ENCODE measurements around the gene RAI1. TPM values are rescaled to one million over a fixed set of nuclear protein-coding genes. Genes with fewer than 3 reads are reported as not detected.
A peak's percentile ranks its signal among the peaks of the same experiment; 100 is the strongest.

The RAI1 gene
- total RNA-seq, 2 donors from 2014 or later = 15.8 to 31.0 TPM

DNA sequence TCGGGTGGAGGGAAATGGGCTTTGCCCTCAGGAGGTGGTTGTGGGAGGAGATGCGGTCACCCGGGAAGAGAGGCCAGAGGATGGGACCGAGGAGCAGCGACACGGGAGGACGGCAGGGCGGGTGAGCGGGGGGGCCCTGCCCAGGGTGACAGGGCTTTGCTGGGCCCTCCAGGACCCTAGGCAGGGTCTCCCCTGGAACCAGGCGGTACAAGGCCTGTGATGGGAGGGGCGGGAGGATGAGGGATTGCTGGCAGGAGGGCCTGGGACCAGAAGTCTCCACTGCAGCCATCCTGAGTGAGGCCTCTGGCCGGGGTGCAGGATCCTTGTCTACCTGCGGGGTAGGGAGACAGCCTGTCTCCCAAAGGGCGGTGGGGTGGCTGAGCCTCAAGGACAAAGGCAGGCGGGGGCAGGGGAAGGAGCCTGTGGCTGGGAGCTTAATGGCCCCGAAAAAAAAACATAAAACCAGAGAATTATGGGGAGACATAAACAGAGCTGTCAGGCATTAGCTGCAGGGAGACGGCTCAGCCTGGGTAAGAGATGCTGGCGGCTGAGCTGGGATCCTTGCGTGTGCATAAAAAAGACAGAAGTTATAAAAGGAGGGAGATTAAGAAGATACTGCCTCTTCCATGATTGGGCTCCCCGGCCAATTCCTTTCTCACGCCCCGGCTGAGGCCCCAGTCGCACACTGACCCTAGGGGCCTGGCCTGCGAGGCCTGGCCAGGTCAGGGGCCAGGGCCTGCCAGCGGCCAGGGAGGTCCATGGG lies 88.8 kb downstream of the RAI1 start:
- H3K4me3 Mint-ChIP-seq = no peak overlapping the region
- no peak for DNase-seq (ENCODE audit: low spot score)
- no peak overlapping the region for H3K27ac Mint-ChIP-seq
- H3K4me1 Mint-ChIP-seq (ENCODE audit: low read depth in 2 of 2) = peaks cover 8 to 45% of the 10 kb centered on the region in 2 donors
- no peak for ATAC-seq
- no peaks in the 10 kb centered on the region for H3K27me3 Mint-ChIP-seq
- H3K9me3 Mint-ChIP-seq = no peaks in the 10 kb centered on the region
- no peaks in the 10 kb centered on the region for H3K36me3 Mint-ChIP-seq

DNA sequence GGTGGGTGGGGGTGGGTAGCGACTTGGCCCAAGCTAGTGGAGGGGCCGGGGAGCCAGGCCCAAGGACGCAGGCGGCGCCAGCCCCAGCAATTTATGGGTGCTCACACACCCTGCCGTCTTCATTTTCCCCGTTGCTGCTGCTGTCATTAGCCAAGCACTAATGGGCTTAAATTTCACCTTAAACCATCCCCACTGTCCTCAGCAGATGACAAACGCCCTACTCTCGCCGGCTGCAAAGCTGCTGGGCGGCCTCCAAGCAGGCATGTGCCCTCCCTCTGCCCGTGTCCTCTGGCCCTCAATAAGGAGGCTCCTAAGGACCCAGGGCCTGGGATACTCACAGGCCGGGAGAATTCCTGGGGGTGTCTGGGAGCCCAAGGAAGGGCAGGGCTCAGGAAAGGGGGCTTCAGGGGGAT lies 89.4 kb downstream of the RAI1 start:
- Mint-ChIP-seq H3K36me3 (no peaks in the 10 kb centered on the region), H3K4me1 (ENCODE audit: low read depth in 2 of 2) (peaks cover 8 to 39% of the 10 kb centered on the region in 2 donors), H3K9me3 (no peaks in the 10 kb centered on the region), H3K4me3 (no peak overlapping the region), H3K27ac (no peak overlapping the region), H3K27me3 (no peaks in the 10 kb centered on the region)
- ATAC-seq (no peak), DNase-seq (ENCODE audit: low spot score) (no peak)

DNA sequence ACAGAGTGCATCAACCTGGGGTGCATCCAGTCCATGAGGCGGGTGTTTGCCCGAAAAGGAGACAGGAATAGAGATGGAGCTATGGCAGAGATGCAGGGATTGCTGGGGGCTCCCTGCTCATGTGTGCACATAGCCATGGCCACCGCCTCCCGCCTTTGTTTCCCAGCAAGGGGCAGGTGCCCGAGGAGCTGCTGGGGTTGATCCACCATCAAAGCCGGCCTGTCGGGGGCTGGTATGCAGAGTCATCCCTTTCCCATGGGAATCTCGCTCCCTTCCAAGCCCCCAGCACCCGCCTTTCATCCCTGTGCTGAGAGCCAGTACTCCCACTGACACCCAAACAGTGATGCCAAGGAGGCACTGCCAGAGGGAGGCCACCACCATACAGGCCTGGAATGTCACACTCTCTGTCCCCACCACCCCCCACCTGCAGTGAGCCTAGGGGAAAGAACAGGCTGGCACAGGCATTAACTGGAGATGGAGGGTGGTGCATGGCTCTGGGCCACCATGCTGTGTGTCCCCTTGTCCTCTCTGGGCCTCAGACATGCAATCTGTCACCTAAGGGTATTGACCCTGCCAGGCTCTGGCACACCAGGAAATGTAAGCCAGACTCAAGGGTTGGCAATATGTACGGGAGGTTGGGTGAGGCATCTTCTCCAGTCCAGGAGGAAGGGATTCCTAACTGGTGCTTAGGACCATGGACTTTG lies 90.4 kb downstream of the RAI1 start:
- no peaks in the 10 kb centered on the region for H3K36me3 Mint-ChIP-seq
- DNase-seq (ENCODE audit: low spot score) (no peak), ATAC-seq (no peak)
- H3K4me1 Mint-ChIP-seq (ENCODE audit: low read depth in 2 of 2) = peaks cover 8 to 30% of the 10 kb centered on the region in 2 donors
- no peak overlapping the region for H3K4me3 Mint-ChIP-seq
- no peak overlapping the region for H3K27ac Mint-ChIP-seq
- no peaks in the 10 kb centered on the region for H3K27me3 Mint-ChIP-seq
- H3K9me3 Mint-ChIP-seq = no peaks in the 10 kb centered on the region

DNA sequence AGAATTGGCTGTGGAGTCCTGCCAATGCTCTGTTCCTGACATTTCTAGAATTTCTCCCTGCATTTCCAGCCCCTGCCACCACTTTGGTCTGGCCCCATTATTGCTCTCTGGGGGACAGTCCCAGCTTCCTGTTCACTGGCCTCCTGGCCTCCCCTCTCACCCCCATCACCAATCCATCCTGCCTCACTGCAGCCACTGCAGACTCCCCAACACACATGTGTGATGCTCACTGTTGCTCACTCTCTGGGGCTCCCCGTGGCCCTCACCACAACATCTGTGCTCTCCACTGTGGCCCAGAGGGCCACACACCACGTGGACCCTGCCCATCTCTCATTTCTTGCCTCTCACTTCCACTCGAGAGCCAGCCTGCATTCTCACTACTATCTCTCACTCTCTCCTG lies 91.0 kb downstream of the RAI1 start:
- no peak for ATAC-seq
- Mint-ChIP-seq H3K36me3 (no peaks in the 10 kb centered on the region), H3K27ac (no peak overlapping the region)

DNA sequence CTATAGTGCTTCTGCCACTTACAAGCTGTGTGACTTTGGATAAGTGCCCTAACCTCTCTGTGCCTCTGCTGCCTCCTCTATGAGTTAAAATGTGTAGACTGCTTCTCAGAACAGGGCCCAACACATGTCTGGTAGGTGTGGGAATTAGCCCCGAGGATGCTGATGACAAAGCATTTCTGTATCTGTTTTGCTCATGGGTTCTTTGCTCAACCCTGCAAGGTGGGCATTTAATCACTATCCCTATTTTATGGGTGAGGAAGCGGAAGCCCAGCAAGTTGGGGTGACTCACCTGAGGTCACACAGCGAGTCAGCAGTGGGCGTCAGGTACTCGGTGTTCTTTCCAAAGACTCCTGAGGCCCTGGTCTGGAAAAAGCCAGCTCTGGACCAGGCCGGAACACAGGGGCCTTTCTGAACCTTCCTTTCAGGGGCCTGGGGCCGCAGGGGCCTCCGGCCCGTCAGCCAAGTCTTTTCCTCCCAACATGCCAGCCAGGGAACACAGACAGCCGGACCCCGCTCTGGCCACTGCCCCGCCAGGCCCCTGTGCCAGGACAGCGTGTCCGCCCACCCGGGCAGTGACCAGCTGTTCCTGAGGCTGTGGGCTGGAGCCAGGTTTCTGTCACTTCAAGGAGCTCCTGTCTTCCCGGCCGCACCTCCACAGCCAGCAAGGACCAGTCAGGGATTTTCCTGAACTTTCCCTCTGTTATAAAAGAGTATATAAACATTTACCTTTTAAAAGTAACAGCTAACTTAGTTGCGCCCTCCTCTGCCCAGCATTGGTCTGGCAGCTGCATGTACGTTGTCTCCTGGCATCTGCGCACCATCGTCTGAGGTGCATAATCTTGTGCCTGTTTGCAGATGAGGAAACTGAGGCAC lies 93.0 kb downstream of the RAI1 start:
- Mint-ChIP-seq H3K9me3 (no peaks in the 10 kb centered on the region), H3K27me3 (no peaks in the 10 kb centered on the region), H3K27ac (no peak overlapping the region), H3K36me3 (no peaks in the 10 kb centered on the region), H3K4me3 (no peak overlapping the region), H3K4me1 (ENCODE audit: low read depth in 2 of 2) (peaks cover 8 to 14% of the 10 kb centered on the region in 2 donors)
- DNase-seq (ENCODE audit: low spot score) = no peak
- ATAC-seq = no peak

More for the DNA sequence above, 91.0 kb downstream of the RAI1 start:
- H3K9me3 Mint-ChIP-seq = no peaks in the 10 kb centered on the region
- no peaks in the 10 kb centered on the region for H3K27me3 Mint-ChIP-seq
- no peak overlapping the region for H3K4me3 Mint-ChIP-seq
- peaks cover 8 to 25% of the 10 kb centered on the region in 2 donors for H3K4me1 Mint-ChIP-seq (ENCODE audit: low read depth in 2 of 2)
- no peak for DNase-seq (ENCODE audit: low spot score)

DNA sequence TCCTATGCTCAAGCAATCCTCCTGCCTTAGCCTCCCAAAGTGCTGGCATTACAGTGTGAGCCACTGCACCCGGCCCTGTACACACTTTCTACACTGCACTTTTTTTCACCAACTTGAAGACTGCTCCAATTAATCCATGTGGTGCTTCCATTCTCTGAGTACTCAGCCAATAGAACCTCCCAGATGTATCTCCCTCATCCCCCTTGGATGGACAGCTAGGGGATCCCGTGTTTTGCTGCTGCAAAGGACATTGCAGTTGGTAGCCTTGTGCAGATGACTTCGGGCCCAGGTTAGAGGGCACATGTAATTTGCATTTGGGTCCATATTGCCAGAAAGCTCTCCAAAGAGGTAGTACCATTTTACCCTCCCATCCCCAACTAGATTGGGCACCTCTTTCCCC lies 95.6 kb downstream of the RAI1 start:
- Mint-ChIP-seq H3K4me1 (ENCODE audit: low read depth in 2 of 2) (peaks cover 12% of the 10 kb centered on the region in 2 donors), H3K9me3 (no peaks in the 10 kb centered on the region), H3K4me3 (no peak overlapping the region), H3K36me3 (no peaks in the 10 kb centered on the region), H3K27ac (no peak overlapping the region), H3K27me3 (peaks cover 0 to 3% of the 10 kb centered on the region in 2 donors)
- ATAC-seq (no peak), DNase-seq (ENCODE audit: low spot score) (no peak)

DNA sequence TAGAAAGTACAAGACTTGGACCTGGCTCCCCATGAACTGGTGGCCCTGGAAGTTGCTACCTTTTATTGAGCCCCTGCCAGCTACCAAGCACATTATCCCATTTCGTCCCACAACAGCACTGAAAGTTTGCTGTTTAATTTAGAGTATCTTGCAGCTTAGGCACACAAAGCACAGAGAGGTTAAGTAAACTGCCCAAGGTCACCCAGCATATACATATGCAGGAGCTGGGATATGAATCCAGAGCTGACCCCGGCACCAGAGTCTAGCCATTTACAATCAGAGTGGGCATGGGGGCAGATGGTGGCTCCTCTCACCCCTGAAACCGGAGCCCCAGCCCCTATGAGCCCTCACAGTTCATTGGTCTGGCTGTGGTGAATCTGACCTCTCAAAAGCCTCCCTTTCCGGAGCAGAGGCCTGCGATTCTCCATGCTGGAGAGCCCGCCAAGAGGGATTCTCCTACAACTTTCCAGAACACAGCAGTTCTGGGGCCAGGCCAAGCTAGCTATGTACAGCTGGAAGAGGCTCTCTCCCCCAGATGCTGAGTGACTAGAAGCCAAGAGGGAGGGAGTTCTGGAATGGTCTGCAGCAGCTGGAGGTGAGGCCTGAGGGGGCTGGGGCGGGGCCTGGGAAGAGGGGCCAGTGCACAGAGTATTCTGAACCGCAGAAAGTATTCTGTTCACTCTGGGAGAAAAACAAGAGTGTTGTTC lies 97.2 kb downstream of the RAI1 start:
- no peaks in the 10 kb centered on the region for H3K9me3 Mint-ChIP-seq
- no peak overlapping the region for H3K27ac Mint-ChIP-seq
- ATAC-seq (no peak), DNase-seq (ENCODE audit: low spot score) (no peak)
- H3K27me3 Mint-ChIP-seq = peaks cover 0 to 3% of the 10 kb centered on the region in 2 donors
- no peaks in the 10 kb centered on the region for H3K36me3 Mint-ChIP-seq
- peaks cover 3 to 5% of the 10 kb centered on the region in 2 donors for H3K4me1 Mint-ChIP-seq (ENCODE audit: low read depth in 2 of 2)
- no peak overlapping the region for H3K4me3 Mint-ChIP-seq

DNA sequence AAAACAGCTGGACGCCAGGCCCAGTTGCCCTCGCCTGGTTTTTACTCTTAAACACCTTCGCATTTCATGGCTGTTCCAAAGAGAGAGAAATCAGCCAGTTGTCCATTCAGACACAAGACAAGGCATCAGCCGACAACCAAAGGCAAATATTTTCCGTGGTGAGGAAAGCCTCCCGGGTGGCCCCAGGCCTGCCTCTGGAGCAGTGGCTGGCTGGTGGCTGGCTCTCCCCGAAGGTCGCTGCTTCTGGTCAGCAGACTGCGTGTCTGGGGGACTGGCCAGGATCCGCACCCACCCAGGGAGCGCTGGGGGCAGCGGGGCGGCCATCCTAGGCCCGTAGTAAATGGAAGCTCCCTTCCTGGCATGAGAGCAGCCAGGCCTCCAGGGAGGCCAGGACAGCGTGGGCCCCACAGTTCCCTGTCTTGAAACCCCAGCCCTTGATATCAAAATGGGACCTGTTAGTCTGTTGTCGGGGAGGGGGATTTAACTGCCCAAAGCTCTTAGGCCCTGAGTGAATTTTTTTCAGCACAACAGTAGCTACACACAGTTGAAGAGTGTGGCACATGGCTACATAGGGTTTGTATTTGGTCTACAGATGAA lies 97.9 kb downstream of the RAI1 start:
- Mint-ChIP-seq H3K27ac (no peak overlapping the region), H3K9me3 (no peaks in the 10 kb centered on the region), H3K4me3 (no peak overlapping the region), H3K27me3 (peaks cover 0 to 3% of the 10 kb centered on the region in 2 donors), H3K36me3 (no peaks in the 10 kb centered on the region), H3K4me1 (ENCODE audit: low read depth in 2 of 2) (peaks cover 5 to 7% of the 10 kb centered on the region in 2 donors)
- DNase-seq (ENCODE audit: low spot score) (no peak), ATAC-seq (no peak)

DNA sequence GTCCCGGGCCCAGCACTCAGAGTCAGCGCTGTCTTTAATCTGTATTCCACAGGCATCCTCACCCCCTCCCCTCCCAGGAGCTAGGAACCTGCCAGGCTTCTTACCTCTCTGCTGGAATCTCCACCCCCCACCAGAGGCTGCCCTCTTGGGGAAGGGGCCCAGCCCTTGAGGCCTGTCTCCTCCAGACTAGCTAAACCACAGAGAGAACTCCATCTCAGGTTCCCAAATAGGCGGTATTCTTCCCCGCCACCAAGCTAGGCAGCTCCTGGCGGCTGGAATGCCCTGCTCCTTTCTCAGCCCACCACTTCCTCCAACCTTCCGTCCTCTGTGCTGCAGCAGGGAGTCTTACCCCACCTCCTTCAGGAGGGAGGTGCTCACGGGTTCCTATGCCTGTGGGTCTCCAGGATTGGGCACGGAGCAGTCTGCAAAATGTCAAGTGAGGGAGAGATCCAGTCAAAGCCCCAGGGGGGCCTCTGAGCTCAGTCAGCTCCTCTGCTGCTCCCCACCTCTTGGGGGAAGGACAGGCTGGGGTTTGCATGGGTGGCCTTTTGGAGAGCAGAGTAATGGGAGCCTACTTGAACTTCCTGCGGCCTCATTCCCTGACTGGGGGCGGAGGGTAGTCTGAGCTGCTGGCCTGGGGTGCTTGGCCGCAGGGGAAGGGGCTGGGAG lies 99.8 kb downstream of the RAI1 start:
- H3K4me3 Mint-ChIP-seq = no peak overlapping the region

DNA sequence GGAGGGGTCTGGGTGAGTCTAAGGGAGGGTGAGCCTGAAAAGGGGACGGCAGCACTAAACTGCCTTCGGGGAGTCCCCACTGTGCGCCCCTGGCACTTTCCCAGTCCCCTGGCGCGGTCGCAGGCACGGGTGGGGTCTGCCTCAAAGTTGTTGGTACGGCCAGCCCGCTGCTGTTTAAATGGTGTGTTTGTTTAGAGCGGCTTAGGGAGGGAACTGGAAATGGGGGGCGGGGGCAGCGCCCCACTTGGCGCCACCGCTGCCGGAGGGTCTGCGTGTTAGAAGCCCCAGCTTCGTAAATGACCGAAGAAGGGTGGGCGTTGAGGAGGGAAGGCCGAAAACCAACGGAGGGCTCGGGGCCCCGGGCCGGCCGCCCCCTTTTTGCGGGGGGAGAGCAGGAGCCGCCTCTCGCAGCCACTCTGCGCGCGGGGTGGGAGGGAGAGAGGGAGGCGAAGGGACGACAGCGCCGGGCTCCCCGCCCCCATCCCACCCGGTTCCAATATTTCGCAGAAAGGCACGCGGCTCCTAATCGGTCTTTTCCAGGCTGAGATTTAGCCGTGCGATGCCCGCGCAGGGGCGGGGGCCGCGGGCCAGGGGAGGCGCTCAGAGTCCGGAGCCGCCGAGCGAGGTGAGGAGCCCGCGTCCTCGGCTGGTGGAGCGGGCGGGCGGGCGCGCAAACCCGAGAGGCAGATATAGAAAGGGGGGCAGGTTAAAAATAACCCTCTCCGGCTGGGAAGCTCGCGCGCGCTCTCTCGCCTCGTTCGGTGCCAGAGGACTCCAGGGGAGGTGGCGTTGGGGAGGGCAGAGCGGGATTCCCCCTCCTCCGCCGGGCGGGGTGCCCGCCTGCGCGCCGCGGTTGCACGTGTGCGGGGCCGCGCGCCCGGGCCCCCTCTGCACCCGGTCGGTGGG lies 100.6 kb downstream of the RAI1 start:
- peak overlapping the region; percentile 47 for H3K4me3 Mint-ChIP-seq
- peaks cover 13 to 16% of the 10 kb centered on the region in 2 donors for H3K4me1 Mint-ChIP-seq (ENCODE audit: low read depth in 2 of 2)
- H3K27me3 Mint-ChIP-seq = peaks cover 0 to 3% of the 10 kb centered on the region in 2 donors
- H3K36me3 Mint-ChIP-seq = no peaks in the 10 kb centered on the region
- no peak overlapping the region for H3K27ac Mint-ChIP-seq
- ATAC-seq (peak; percentile 36 to 64), DNase-seq (ENCODE audit: low spot score) (no peak)
- H3K9me3 Mint-ChIP-seq = no peaks in the 10 kb centered on the region

More for the DNA sequence above, 99.8 kb downstream of the RAI1 start:
- Mint-ChIP-seq H3K36me3 (no peaks in the 10 kb centered on the region), H3K9me3 (no peaks in the 10 kb centered on the region), H3K27ac (no peak overlapping the region), H3K27me3 (peaks cover 0 to 3% of the 10 kb centered on the region in 2 donors), H3K4me1 (ENCODE audit: low read depth in 2 of 2) (peaks cover 13 to 16% of the 10 kb centered on the region in 2 donors)
- DNase-seq (ENCODE audit: low spot score) = no peak
- ATAC-seq = no peak

DNA sequence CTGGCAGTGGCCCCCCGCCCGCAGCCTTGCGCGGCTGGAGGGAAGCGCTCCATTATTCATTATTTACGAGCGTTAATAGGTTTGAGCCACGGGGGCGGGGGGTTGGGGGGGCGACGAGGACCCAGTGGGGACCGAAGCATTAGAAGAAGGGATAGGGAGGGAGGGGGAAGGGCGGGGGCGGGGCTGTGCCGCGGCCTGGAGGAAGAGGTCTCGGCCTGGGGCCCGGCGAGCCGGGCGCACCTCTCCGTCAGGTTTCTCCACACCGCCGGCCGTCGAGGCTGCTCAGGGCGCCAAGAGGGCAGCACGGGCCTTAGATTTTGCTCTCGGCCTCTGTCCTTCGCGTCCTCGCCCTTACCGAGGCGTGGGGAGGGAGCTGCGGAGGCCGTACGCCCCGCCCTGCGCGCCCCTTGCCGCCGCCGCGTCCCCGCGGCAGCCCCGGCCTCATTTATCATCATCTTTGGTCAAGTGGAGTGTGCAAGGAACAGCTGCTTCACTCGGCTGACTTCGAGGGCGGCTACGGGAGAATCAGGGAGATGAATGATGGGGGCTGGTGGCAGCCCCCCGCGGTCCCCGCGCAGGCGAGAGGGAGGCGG lies 101.4 kb downstream of the RAI1 start:
- peaks cover 0 to 3% of the 10 kb centered on the region in 2 donors for H3K27me3 Mint-ChIP-seq
- H3K4me3 Mint-ChIP-seq = peak overlapping the region; percentile 65
- DNase-seq (ENCODE audit: low spot score) (no peak), ATAC-seq (peak in 1 of 2 donors; percentile 1)
- H3K27ac Mint-ChIP-seq = no peak overlapping the region
- H3K36me3 Mint-ChIP-seq = no peaks in the 10 kb centered on the region
- no peaks in the 10 kb centered on the region for H3K9me3 Mint-ChIP-seq
- H3K4me1 Mint-ChIP-seq (ENCODE audit: low read depth in 2 of 2) = peaks cover 13 to 16% of the 10 kb centered on the region in 2 donors
